K562 (cell line): ENCODE data around the gene CYP11A1. TPM values are rescaled to one million over a fixed set of nuclear protein-coding genes. Genes with fewer than 3 reads are reported as not detected.

ENCODE experiments used
- ATAC-seq: fragments of 200-7000 bp; cut with Tn5 transposase; 3 replicates; pipeline ENCODE4 v1.9.1; 2020; ENCODE audit warnings: moderate library complexity
- BruUV-seq: library from RNA; stranded (reverse); fragments of 400-500 nt; replicated peaks from 2 replicates; lab custom pipeline; 2021; lab: Mats Ljungman, UMichigan
- CTCF ChIA-PET: fragments of 300-600 bp; formaldehyde crosslinking; extraction: SDS; loops from one replicate; lab custom pipeline; 2021; ENCODE audit warnings: low intra/inter-chr PET ratio; lab: Yijun Ruan, JAX
- POLR2A ChIA-PET: fragments of 300-600, 350-650 bp; sonication (Branson Sonifier 250); formaldehyde crosslinking; extraction: SDS; loops from one replicate; lab custom pipeline; 2021; ENCODE audit warnings: antibody characterized with exemption, inconsistent platforms; lab: Yijun Ruan, JAX
- DNase-seq, 4 experiments: peaks; one replicate each; pipeline versions ENCODE4 v3.0.0 to v3.0.0-alpha.2; 2011 to 2018; ENCODE audit warnings: low spot score in 3 of 4, mixed read lengths in 3 of 4; ENCODE audit errors: extremely low read depth in 1 of 4
- FAIRE-seq: peaks from 2 replicates; lab custom pipeline; 2011; peaks lifted over from hg19 to GRCh38; lab: Jason Lieb, UNC
- H2AFZ ChIP-seq: 2 replicates; pipeline ENCODE4 v1.6.0; 2011; ENCODE audit warnings: low read depth, low read length, control low read depth, inconsistent platforms
- H3K27ac ChIP-seq: fragments of 200-600 bp; 3 replicates; pipeline ENCODE4 v1.8.0; 2011; ENCODE audit warnings: low read depth, mild to moderate bottlenecking, control low read depth, inconsistent platforms, low read length, moderate library complexity, mixed read lengths; ENCODE audit errors: extremely low read depth
- H3K27me3 ChIP-seq, 2 experiments: fragments of 300-600 bp in 1 of 2; 2 replicates in 1 of 2; 3 replicates in 1 of 2; pipeline versions ENCODE4 v1.6.0 to v1.8.0; 2011; ENCODE audit warnings: inconsistent platforms in 2 of 2, low read length in 2 of 2, mild to moderate bottlenecking in 1 of 2, mixed read lengths in 1 of 2, moderate library complexity in 1 of 2; ENCODE audit not compliant: control insufficient read depth in 2 of 2, insufficient read depth in 2 of 2
- H3K36me3 ChIP-seq: fragments of 300-600 bp; 3 replicates; pipeline ENCODE4 v1.8.0; 2011; ENCODE audit warnings: mild to moderate bottlenecking, low read length, inconsistent platforms; ENCODE audit not compliant: control insufficient read depth, insufficient read depth
- H3K4me1 ChIP-seq, 2 experiments: fragments of 200-600 bp in 1 of 2; replicated peaks in 1 of 2; 2 replicates in 1 of 2; 3 replicates in 1 of 2; pipeline versions ENCODE4 v1.5.1 to v1.8.0; 2011; ENCODE audit warnings: inconsistent platforms in 2 of 2, low read length in 2 of 2, mild to moderate bottlenecking in 1 of 2, mixed read lengths in 1 of 2, moderate library complexity in 1 of 2; ENCODE audit not compliant: control insufficient read depth in 2 of 2, insufficient read depth in 2 of 2
- H3K4me2 ChIP-seq: 2 replicates; pipeline ENCODE4 v1.6.1; 2011; ENCODE audit warnings: low read length, control low read depth, inconsistent platforms, mixed read lengths; ENCODE audit not compliant: insufficient read depth
- H3K4me3 ChIP-seq: fragments of 200-600 bp; sonication (generic), shearing (Covaris generic); 2 replicates; pipeline ENCODE4 v1.5.1; 2016; ENCODE audit warnings: control low read depth, inconsistent platforms
- H3K79me2 ChIP-seq: fragments of 200-600 bp; 3 replicates; pipeline ENCODE4 v1.8.0; 2011; ENCODE audit warnings: low read length, inconsistent platforms; ENCODE audit not compliant: control insufficient read depth, insufficient read depth
- H3K9ac ChIP-seq, 2 experiments: 2 replicates each; pipeline versions ENCODE4 v1.6.0 to v1.6.1; 2011; ENCODE audit warnings: low read depth in 2 of 2, low read length in 2 of 2, control low read depth in 1 of 2, inconsistent platforms in 1 of 2, mild to moderate bottlenecking in 1 of 2, mixed read lengths in 1 of 2; ENCODE audit not compliant: insufficient read depth in 1 of 2
- H3K9me1 ChIP-seq: one replicate; pipeline ENCODE4 v1.6.0; 2011; ENCODE audit warnings: inconsistent platforms, mild to moderate bottlenecking, low read length, moderate library complexity; ENCODE audit not compliant: control insufficient read depth, insufficient read depth
- H3K9me3 ChIP-seq: replicated peaks from 2 replicates; pipeline ENCODE4 v1.5.1; 2011; ENCODE audit warnings: low read depth, low read length, inconsistent platforms; ENCODE audit not compliant: control insufficient read depth, insufficient read depth
- H4K20me1 ChIP-seq: replicated peaks from 2 replicates; pipeline ENCODE4 v1.6.1; 2011; ENCODE audit warnings: low read length, inconsistent platforms, mixed read lengths; ENCODE audit not compliant: control insufficient read depth, insufficient read depth
- ATF3 ChIP-seq, 2 experiments: fragments of 450-650 bp in 1 of 2; sonication (generic) in 1 of 2; formaldehyde crosslinking in 1 of 2; IDR thresholded peaks in 1 of 2; conservative IDR thresholded peaks in 1 of 2; 2 replicates each; pipeline versions ENCODE4 v1.6.1 to v1.8.1; 2016 to 2023; ENCODE audit warnings: mild to moderate bottlenecking in 2 of 2, moderate library complexity in 2 of 2, inconsistent platforms in 1 of 2, missing genetic modification reagents in 1 of 2
- ESRRA ChIP-seq: fragments of 450-650 bp; IDR thresholded peaks from 2 replicates; pipeline ENCODE4 v1.6.1; 2014; ENCODE audit warnings: low read depth, mild to moderate bottlenecking, moderate library complexity, borderline replicate concordance
- KHSRP ChIP-seq: fragments of 450-650 bp; IDR thresholded peaks from 2 replicates; pipeline ENCODE4 v1.6.1; 2017
- POLR2AphosphoS2 ChIP-seq: IDR thresholded peaks from 2 replicates; pipeline ENCODE4 v1.6.1; 2012; ENCODE audit warnings: low read length, improper control_type of control experiment
- TFAP4 ChIP-seq: sonication (generic); formaldehyde crosslinking; IDR thresholded peaks from 2 replicates; pipeline ENCODE4 v1.8.0; 2022; ENCODE audit warnings: missing genetic modification reagents, mild to moderate bottlenecking, moderate library complexity, borderline replicate concordance
- U2AF1 ChIP-seq: fragments of 200-400 bp; formaldehyde crosslinking; optimal IDR thresholded peaks from 2 replicates; pipeline ENCODE3; 2017; ENCODE audit warnings: mild to moderate bottlenecking, low read depth, low read length, moderate library complexity
- WGBS: fragments of 100-300 bp; shearing (Covaris generic); methylation state at CpG from one replicate; pipeline ENCODE4 v1.1.6; 2016; ENCODE audit warnings: low coverage, mixed read lengths; ENCODE audit not compliant: insufficient coverage; ENCODE audit errors: missing lambda C conversion rate; 5-methylcytosine and 5-hydroxymethylcytosine counted together
- in situ Hi-C: fragments of 300-500 bp; cut with MboI; formaldehyde crosslinking; loops from 4 replicates; pipeline ENCODE4 v1.15.0; 2018; ENCODE audit warnings: inconsistent platforms, mixed read lengths
- intact Hi-C: fragments of 100-400 bp; cut with micrococcal nuclease; formaldehyde crosslinking; loops from 2 replicates; pipeline ENCODE4 v1.14.2; 2022
- polyA plus RNA-seq, 8 experiments: library from polyadenylated mRNA; depleted of rRNA in 4 of 8; stranded (reverse) in 5 of 8; unstranded in 3 of 8; fragments of >200 nt; fragmentation: Nextera tagmentation in 2 of 8; fragmentation: Illumina TruSeq in 1 of 8; extraction: Ambion mirVana in 2 of 8; extraction: Trizol in 1 of 8; gene quantifications; 2 replicates each; pipeline versions ENCODE4 v1.2.1 to v1.2.3, GENCODE V29; 2011 to 2014; ENCODE audit warnings: inconsistent platforms in 1 of 8, missing spikeins in 1 of 8
- total RNA-seq, 7 experiments: library from RNA; depleted of rRNA in 6 of 7; stranded (reverse); fragments of >200 nt in 6 of 7; fragmentation: Illumina TruSeq in 2 of 7; extraction: Trizol in 2 of 7; gene quantifications; 2 replicates each; pipeline versions ENCODE4 v1.2.1 to v1.2.3, GENCODE V29; 2011 to 2021; ENCODE audit warnings: low replicate concordance in 1 of 7
- TF ChIP-seq, protein P1 (sequence below), 2 experiments: fragments of 450-650 bp; IDR thresholded peaks; 2 replicates each; pipeline ENCODE4 v1.6.1; 2016

CYP11A1 gene
- total and polyA plus RNA-seq, 9 of the 15 experiments (the other 6 are each of a cell fraction or from before 2014, with no cell fraction given), result 0.06 to 0.24 (median 0.10) TPM; not detected in 4

GRCh38 chr15:74327756-74328155 lies 39.7 kb downstream of the CYP11A1 start (continued):
- TF ChIP-seq, protein P1, sequence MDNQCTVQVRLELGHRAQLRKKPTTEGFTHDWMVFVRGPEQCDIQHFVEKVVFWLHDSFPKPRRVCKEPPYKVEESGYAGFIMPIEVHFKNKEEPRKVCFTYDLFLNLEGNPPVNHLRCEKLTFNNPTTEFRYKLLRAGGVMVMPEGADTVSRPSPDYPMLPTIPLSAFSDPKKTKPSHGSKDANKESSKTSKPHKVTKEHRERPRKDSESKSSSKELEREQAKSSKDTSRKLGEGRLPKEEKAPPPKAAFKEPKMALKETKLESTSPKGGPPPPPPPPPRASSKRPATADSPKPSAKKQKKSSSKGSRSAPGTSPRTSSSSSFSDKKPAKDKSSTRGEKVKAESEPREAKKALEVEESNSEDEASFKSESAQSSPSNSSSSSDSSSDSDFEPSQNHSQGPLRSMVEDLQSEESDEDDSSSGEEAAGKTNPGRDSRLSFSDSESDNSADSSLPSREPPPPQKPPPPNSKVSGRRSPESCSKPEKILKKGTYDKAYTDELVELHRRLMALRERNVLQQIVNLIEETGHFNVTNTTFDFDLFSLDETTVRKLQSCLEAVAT (IDR thresholded peaks at IDR 0.05), result no peak

- H3K79me2 ChIP-seq, result no peaks in the 10 kb centered on the region
- H3K9me3 ChIP-seq, result no peaks in the 10 kb centered on the region
- H3K27me3 ChIP-seq, result peaks cover 0 to 33% of the 10 kb centered on the region in 2 experiments; a peak in 3 of 5 replicates
- intact Hi-C loops (no loop called here), in situ Hi-C loops (loop anchor here (5.0 to 25.0 kb wide), 4 partner anchors 199 to 961 kb away; partner anchors contain the start of gene GOLGA6D)
- DNase-seq, result no peak
- no peak for ATAC-seq
- ChIA-PET POLR2A (no interaction called here), CTCF (no interaction called here)
- no peak overlapping the region for H3K4me2 ChIP-seq
- no peak for FAIRE-seq
- H3K27ac ChIP-seq, result no peak overlapping the region
- BruUV-seq, result no TSS peak
- WGBS, result 3% methylated on average over 4 of the region's 4 CpGs
- H3K4me3 ChIP-seq, result no peak overlapping the region
- H3K9me1 ChIP-seq, result peaks cover 4% of the 10 kb centered on the region
- H3K36me3 ChIP-seq, result no peaks in the 10 kb centered on the region
- TF ChIP-seq U2AF1 (no peak), POLR2AphosphoS2 (no peak), ESRRA (peak; percentile 84), KHSRP (no peak), ATF3 (IDR thresholded peaks at IDR 0.05) (no peak), ATF3 (CRISPR knock-in tag; conservative IDR thresholded peaks at IDR 0.05) (no peak), TFAP4 (CRISPR knock-in tag) (peak; percentile 55; the same call in 1 of the 2 replicates)
- H3K9ac ChIP-seq, result no peak overlapping the region; a peak in 1 of 4 replicates
- H2AFZ ChIP-seq, result no peak overlapping the region
- H4K20me1 ChIP-seq, result peaks cover 10% of the 10 kb centered on the region
- peaks cover 0 to 3% of the 10 kb centered on the region in 2 experiments; a peak in 1 of 5 replicates for H3K4me1 ChIP-seq
Observed at GRCh38 chr15:74326746-74327145, 40.7 kb downstream of the CYP11A1 start.
